Stimulated activated CD4-positive, alpha-beta T cell treated with anti-CD3 and anti-CD28 coated beads, TNF-alpha, amount 100 ng/mL, for 24 hours (primary cell): ENCODE measurements around the gene ALDH1B1.
"Not testable (repeated sequence)": the region's sequence is repeated elsewhere in the genome, so short reads cannot be mapped to it uniquely, and the experiment has no call there.

Source experiments
- DNase-seq, 3 experiments: peaks; one replicate each; pipeline ENCODE4 v3.0.0-alpha.2; 2020; ENCODE audit warnings: low read depth in 3 of 3

Gene ALDH1B1

GRCh38 chr9:38361473-38361850 lies 31.0 kb upstream of the ALDH1B1 start:
- DNase-seq: no peak

- DNase-seq: peak in 1 of 3 experiments; percentile 7
Measured at GRCh38 chr9:38362852-38363588, 29.5 kb upstream of the ALDH1B1 start.

- DNase-seq: no peak
Measured at GRCh38 chr9:38363589-38363925, 28.9 kb upstream of the ALDH1B1 start.

- DNase-seq: no peak
Measured at GRCh38 chr9:38367898-38368297, 24.6 kb upstream of the ALDH1B1 start.

- no peak for DNase-seq
Measured at GRCh38 chr9:38368731-38369130, 23.8 kb upstream of the ALDH1B1 start.

GRCh38 chr9:38370176-38370575 lies 22.3 kb upstream of the ALDH1B1 start:
- no peak for DNase-seq

- no peak for DNase-seq
Measured at GRCh38 chr9:38371495-38371894, 21.0 kb upstream of the ALDH1B1 start.

- DNase-seq: no peak
Measured at GRCh38 chr9:38372762-38373619, 19.5 kb upstream of the ALDH1B1 start.

GRCh38 chr9:38373679-38374078 lies 18.8 kb upstream of the ALDH1B1 start:
- no peak for DNase-seq

GRCh38 chr9:38374847-38375571 lies 17.5 kb upstream of the ALDH1B1 start:
- DNase-seq: no peak

- DNase-seq: no peak
Measured at GRCh38 chr9:38375572-38375963, 16.9 kb upstream of the ALDH1B1 start.

GRCh38 chr9:38376021-38376670 lies 16.4 kb upstream of the ALDH1B1 start:
- DNase-seq: no peak

- DNase-seq: not testable (repeated sequence)
Measured at GRCh38 chr9:38377336-38378083, 15.0 kb upstream of the ALDH1B1 start.

- no peak for DNase-seq
Measured at GRCh38 chr9:38380230-38380871, 12.2 kb upstream of the ALDH1B1 start.

- no peak for DNase-seq
Measured at GRCh38 chr9:38380872-38381534, 11.5 kb upstream of the ALDH1B1 start.

- no peak for DNase-seq
Measured at GRCh38 chr9:38382141-38382540, 10.4 kb upstream of the ALDH1B1 start.

GRCh38 chr9:38384990-38385848 lies 7.3 kb upstream of the ALDH1B1 start:
- no peak for DNase-seq

- no peak for DNase-seq
Measured at GRCh38 chr9:38385896-38386295, 6.6 kb upstream of the ALDH1B1 start.

GRCh38 chr9:38386319-38386895 lies 6.1 kb upstream of the ALDH1B1 start:
- no peak for DNase-seq
